Fibroblast of pulmonary artery (primary cell): ENCODE measurements around the gene CD22.

Experiments used
- DNase-seq: peaks from one replicate; pipeline ENCODE4 v3.0.0-alpha.2; 2010; ENCODE audit warnings: low read depth
- H3K4me3 ChIP-seq: replicated peaks from 2 replicates; pipeline ENCODE4 v1.5.1; 2011; ENCODE audit warnings: low read depth, mild to moderate bottlenecking, control low read depth, low read length, moderate library complexity
- TF ChIP-seq, protein P1 (sequence below): IDR thresholded peaks from 2 replicates; pipeline ENCODE4 v1.5.1; 2011; ENCODE audit warnings: mild to moderate bottlenecking, control low read depth, low read length, inconsistent platforms; ENCODE audit errors: missing control alignments

The CD22 gene

DNA sequence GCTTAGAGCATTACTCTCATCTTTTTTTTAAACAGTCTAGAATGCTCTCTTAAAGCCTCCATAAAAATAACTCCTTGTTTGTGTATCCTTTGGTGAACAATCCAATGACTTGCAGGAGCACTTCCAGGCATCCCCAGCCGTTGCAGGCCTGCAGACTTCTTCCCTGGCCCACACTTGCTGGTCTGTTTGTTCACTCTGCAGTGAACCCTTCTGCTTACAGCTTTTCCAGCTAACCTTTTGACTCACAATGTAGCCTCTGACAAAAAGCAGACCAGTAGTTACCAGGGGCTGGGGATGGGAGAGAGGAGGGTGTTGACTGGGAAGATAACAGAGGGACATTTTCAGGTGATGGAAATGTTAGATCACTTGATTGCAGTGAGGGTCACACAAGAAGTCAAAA, 51.0 kb downstream of the CD22 start:
- DNase-seq, result no peak
- TF ChIP-seq, protein P1, sequence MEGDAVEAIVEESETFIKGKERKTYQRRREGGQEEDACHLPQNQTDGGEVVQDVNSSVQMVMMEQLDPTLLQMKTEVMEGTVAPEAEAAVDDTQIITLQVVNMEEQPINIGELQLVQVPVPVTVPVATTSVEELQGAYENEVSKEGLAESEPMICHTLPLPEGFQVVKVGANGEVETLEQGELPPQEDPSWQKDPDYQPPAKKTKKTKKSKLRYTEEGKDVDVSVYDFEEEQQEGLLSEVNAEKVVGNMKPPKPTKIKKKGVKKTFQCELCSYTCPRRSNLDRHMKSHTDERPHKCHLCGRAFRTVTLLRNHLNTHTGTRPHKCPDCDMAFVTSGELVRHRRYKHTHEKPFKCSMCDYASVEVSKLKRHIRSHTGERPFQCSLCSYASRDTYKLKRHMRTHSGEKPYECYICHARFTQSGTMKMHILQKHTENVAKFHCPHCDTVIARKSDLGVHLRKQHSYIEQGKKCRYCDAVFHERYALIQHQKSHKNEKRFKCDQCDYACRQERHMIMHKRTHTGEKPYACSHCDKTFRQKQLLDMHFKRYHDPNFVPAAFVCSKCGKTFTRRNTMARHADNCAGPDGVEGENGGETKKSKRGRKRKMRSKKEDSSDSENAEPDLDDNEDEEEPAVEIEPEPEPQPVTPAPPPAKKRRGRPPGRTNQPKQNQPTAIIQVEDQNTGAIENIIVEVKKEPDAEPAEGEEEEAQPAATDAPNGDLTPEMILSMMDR, result no peak
- no peak overlapping the region for H3K4me3 ChIP-seq

DNA sequence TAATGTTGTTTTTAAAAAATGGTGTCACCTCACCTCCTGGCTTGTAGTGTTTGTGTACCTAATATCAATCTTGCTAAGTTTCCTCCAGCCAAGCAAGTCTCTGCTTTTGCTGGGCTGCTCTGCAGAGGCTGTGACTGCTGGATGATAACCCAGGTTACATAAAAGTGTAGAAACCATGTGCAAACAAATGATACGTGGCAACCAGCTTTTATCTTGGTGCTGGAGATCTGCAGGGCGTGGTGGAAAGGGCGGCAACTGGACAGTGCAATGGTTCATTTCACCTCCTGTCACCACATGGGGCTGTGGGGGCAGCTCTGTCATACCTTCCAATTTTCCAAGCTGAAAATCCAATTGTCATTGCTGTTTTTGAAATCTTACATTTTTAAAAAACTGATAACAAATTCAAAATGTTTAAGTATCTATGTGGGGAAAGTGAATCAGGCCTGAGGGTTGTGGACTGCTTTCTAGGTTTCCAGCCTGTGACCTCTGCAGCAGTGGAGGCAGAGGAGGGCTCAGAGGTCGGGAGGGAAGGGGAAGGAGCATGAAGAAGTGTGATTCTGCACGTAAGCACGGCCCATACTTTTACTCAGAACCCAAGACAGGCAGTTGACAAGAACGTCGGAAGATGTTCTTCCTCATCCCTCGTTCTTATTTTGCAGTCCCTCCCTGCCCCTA, 51.6 kb downstream of the CD22 start:
- no peak for DNase-seq
- TF ChIP-seq, protein P1, result no peak
- H3K4me3 ChIP-seq, result no peak overlapping the region

DNA sequence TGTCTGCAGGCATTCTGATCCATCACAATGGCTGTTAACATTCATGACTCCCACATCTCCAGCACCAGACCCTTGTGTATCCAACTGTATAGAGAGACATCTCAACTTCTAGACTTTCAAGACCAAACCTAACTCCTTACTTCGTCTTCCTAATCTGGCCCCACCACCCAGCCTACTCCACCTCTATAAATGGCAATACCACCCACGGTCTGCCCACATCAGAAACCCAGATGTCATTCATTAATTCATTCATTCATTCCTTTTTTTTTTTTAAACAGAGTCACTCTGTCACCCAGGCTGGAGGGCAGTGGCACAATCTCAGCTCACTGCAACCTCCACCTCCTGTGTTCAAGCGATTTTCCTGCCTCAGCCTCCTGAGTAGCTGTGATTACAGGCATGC, 52.3 kb downstream of the CD22 start:
- DNase-seq, result no peak
- H3K4me3 ChIP-seq, result no peak overlapping the region

DNA sequence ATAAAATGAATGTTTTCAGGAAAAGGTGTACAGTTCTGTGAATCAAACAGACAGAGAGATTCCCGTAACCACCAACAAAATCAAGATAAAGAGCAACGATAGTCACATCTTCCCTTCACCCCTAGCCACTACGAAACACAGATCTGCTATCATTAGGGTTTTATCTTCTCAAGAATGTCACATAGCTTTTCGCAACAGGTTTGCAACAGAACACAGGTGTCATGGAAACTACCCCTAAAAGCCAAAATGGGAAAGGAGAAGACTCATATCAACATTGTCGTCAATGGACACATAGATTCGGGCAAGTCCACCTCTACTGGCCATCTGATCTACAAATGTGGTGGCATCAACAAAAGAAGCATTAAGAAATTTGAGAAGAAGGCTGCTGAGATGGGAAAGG, 52.9 kb downstream of the CD22 start:
- H3K4me3 ChIP-seq, result no peak overlapping the region
- no peak for DNase-seq
- TF ChIP-seq, protein P1, result no peak

More for the DNA sequence above, 52.3 kb downstream of the CD22 start:
- TF ChIP-seq, protein P1, result no peak

DNA sequence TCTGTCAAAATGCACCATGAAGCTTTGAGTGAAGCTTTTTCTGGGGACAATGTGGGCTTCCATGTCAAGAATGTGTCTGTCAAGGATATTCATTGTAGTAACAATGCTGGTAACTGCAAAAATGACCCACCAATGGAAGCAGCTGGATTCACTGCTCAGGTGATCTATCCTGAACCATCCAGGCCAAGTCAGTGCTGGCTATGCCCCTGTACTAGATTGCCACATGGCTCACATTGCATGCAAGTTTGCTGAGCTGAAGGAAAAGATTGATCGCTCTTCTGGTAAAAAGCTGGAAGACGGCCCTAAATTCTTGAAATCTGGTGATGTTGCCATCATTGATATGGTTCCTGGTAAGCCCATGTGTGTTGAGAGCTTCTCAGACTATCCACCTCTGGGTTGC, 54.5 kb downstream of the CD22 start:
- no peak for DNase-seq
- TF ChIP-seq, protein P1, result no peak
- no peak overlapping the region for H3K4me3 ChIP-seq

DNA sequence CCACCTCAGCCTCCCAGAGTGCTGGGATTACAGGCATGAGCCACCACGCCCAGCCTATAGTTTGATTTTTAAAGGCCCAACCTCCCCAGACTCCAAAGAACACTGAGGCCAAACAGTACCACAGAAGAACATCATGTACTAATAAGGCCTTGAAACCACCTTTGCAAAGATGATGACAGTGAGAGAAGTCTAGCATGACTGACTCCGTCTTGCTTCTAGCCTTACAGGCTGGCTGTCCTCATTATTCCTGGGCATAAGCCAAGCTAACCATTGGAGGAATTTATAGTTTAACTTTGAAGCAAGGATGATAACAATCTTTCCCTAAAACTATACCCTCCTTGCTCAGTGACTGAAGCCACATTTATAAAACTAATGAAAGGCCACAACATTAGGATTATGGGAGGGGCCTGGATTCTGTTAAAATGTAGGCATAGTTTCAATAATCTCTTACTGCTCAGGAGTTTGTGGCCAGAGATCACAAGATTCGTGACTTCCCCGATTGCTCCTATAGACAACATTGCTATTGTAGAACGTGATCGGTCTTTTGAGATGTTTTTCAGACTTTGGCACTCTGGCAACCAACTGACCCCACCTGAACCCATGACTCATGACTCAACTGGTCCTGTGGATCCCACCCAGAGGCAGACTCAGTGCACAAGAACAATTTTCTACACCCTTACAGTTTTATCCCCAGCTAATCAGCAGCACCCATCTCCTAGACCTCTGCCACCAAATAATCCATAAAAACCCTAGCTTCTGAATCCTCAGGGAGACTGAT, 59.5 kb downstream of the CD22 start:
- no peak overlapping the region for H3K4me3 ChIP-seq
- TF ChIP-seq, protein P1, result no peak
- DNase-seq, result no peak
